Thymus (tissue), 11 donors: ENCODE data around the gene PCDHB4. TPM values are rescaled to one million over a fixed set of nuclear protein-coding genes. Genes with fewer than 3 reads are reported as not detected.
"Not testable (repeated sequence)": the region's sequence is repeated elsewhere in the genome, so short reads cannot be mapped to it uniquely, and the experiment has no call there.

Experiments
- DNase-seq, 9 donors: peaks; one replicate each; pipeline ENCODE4 v3.0.0-alpha.2; 2013; ENCODE audit warnings: low spot score in 9 of 9, low read depth in 6 of 9, missing footprints in 1 of 9
- H3K27ac ChIP-seq, 2 donors: one replicate each; pipeline ENCODE4 v1.5.1; 2013; ENCODE audit warnings: control low read depth in 1 of 2, low read depth in 1 of 2, low read length in 1 of 2, mild to moderate bottlenecking in 1 of 2, moderate library complexity in 1 of 2
- H3K27me3 ChIP-seq, 2 donors: one replicate each; pipeline ENCODE4 v1.5.1; 2013; ENCODE audit warnings: low read length in 1 of 2; ENCODE audit not compliant: control insufficient read depth in 2 of 2, insufficient read depth in 1 of 2
- H3K36me3 ChIP-seq, 2 donors: one replicate each; pipeline ENCODE4 v1.5.1; 2013; ENCODE audit warnings: low read length in 1 of 2, mild to moderate bottlenecking in 1 of 2, moderate library complexity in 1 of 2; ENCODE audit not compliant: control insufficient read depth in 2 of 2, insufficient read depth in 2 of 2
- H3K4me1 ChIP-seq, 2 donors: one replicate each; pipeline ENCODE4 v1.5.1; 2013; ENCODE audit warnings: low read length in 2 of 2; ENCODE audit not compliant: control insufficient read depth in 2 of 2, insufficient read depth in 2 of 2
- H3K4me3 ChIP-seq, 2 donors: one replicate each; pipeline ENCODE4 v1.5.1; 2013; ENCODE audit warnings: low read length in 2 of 2, control low read depth in 1 of 2, mild to moderate bottlenecking in 1 of 2
- H3K9me3 ChIP-seq, 2 donors: one replicate each; pipeline ENCODE4 v1.5.1; 2013; ENCODE audit warnings: low read length in 1 of 2, mild to moderate bottlenecking in 1 of 2; ENCODE audit not compliant: control insufficient read depth in 2 of 2, insufficient read depth in 1 of 2
- WGBS: extraction: QIAGEN DNeasy Blood & Tissue Kit; methylation state at CpG from one replicate; pipeline ENCODE4 v1.1.7; 2013; 5-methylcytosine and 5-hydroxymethylcytosine counted together
- polyA plus RNA-seq: library from polyadenylated mRNA; stranded (reverse); fragments of 200-250 nt; gene quantifications from one replicate; pipeline ENCODE4 v1.2.3, GENCODE V29; 2013
- total RNA-seq: library from RNA; stranded (reverse); fragments of 120-200 nt; gene quantifications from one replicate; pipeline ENCODE4 v1.2.4, GENCODE V29; 2013
- donor health status: healthy.

Gene PCDHB4
- total and polyA plus RNA-seq, 2 donors, result 0.09 to 0.34 TPM

DNA sequence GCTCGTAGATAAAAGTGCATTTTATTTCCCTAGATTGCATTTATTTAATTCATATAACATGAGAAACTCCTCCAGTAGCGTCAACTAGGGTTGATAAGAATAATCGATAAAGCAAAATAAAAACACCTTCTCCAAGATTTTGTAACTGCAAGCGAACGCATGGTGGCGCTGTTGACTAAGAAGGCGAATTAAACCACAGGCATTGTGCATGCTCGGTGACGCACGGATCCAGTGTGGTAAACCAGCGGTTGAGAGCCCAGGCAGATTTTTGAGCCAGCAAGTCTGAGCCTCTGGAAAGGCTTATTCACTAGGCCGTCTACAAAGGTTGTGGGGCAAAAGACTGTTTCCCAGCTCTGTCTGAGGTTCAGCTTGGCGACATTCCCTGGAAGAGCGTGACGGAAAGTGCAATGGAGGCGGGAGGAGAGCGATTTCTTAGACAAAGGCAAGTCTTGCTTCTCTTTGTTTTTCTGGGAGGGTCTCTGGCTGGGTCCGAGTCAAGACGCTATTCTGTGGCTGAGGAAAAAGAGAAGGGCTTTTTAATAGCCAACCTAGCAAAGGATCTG, 21.3 kb upstream of the PCDHB4 start, which contains the start of gene PCDHB3:
TSS of gene PCDHB3 (plus strand) at position 231 of the 563 bp plus-strand sequence. CDS start at position 408, 177 bp downstream.
- Histone ChIP-seq H3K9me3 (peaks cover 0 to 3% of the 10 kb centered on the region in 2 donors), H3K36me3 (no peaks in the 10 kb centered on the region), H3K4me3 (no peak within 1 kb of the TSS), H3K27me3 (peaks cover 0 to 14% of the 10 kb centered on the region in 2 donors), H3K27ac (no peak within 1 kb of the TSS), H3K4me1 (no peaks in the 10 kb centered on the region)
- peak in 1 of 9 donors; percentile 8 for DNase-seq
- WGBS, result 26% methylated on average over 19 of the region's 19 CpGs

DNA sequence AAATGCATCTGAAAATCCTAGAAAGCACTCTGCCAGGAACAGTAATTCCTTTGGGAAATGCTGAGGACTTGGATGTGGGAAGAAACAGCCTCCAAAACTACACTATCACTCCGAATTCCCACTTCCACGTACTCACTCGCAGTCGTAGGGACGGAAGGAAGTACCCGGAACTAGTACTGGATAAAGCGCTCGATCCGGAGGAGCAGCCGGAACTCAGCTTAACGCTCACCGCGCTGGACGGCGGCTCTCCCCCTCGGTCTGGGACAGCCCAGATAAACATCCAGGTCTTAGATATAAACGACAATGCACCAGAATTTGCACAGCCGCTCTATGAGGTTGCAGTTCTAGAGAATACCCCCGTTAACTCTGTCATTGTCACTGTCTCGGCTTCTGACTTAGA, 20.6 kb upstream of the PCDHB4 start:
- WGBS, result 52% methylated on average over 20 of the region's 20 CpGs
- DNase-seq, result no peak
- no peak overlapping the region for H3K4me3 ChIP-seq
- H3K36me3 ChIP-seq, result no peaks in the 10 kb centered on the region
- H3K27ac ChIP-seq, result no peak overlapping the region
- no peaks in the 10 kb centered on the region for H3K4me1 ChIP-seq
- peaks cover 0 to 10% of the 10 kb centered on the region in 2 donors for H3K27me3 ChIP-seq
- peaks cover 0 to 3% of the 10 kb centered on the region in 2 donors for H3K9me3 ChIP-seq

DNA sequence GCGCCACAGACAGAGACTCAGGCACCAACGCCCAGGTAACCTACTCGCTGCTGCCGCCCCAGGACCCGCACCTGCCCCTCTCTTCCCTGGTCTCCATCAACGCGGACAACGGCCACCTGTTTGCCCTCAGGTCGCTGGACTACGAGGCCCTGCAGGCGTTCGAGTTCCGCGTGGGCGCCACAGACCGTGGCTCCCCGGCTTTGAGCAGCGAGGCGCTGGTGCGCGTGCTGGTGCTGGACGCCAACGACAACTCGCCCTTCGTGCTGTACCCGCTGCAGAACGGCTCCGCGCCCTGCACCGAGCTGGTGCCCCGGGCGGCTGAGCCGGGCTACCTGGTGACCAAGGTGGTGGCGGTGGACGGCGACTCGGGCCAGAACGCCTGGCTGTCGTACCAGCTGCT, 19.5 kb upstream of the PCDHB4 start:
- H3K27me3 ChIP-seq, result peaks cover 0 to 10% of the 10 kb centered on the region in 2 donors
- H3K4me3 ChIP-seq, DNase-seq, H3K27ac ChIP-seq, H3K4me1 ChIP-seq, H3K36me3 ChIP-seq, H3K9me3 ChIP-seq: not testable (repeated sequence)
- WGBS, result 54% methylated on average over 39 of the region's 39 CpGs

DNA sequence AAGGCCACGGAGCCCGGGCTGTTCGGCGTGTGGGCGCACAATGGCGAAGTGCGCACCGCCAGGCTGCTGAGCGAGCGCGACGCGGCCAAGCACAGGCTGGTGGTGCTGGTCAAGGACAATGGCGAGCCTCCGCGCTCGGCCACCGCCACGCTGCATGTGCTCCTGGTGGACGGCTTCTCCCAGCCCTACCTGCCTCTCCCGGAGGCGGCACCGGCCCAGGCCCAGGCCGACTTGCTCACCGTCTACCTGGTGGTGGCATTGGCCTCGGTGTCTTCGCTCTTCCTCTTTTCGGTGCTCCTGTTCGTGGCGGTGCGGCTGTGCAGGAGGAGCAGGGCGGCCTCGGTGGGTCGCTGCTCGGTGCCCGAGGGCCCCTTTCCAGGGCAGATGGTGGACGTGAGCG, 19.1 kb upstream of the PCDHB4 start:
- peaks cover 0 to 10% of the 10 kb centered on the region in 2 donors for H3K27me3 ChIP-seq
- DNase-seq, H3K36me3 ChIP-seq: not testable (repeated sequence)

DNA sequence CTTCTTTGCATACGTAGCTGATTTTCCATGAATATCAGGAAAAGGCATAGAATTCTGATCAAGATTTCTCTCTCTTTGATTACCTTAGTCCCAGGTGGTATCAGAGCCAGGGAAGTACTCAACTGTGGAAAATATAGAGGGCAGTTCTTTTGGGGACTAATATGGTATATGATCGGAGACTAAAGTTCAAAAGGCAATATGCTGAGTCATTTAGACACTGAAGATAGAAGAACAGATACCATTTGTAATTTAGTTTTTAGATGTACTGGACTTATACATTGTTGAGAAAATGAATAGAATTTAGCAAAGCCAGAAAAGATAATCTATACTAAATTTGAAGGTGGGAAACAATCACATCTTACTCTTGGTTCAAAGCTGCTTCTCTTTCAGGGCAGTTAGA, 16.3 kb upstream of the PCDHB4 start:
- Histone ChIP-seq H3K4me1 (no peaks in the 10 kb centered on the region), H3K36me3 (no peaks in the 10 kb centered on the region), H3K4me3 (no peak overlapping the region), H3K27me3 (peaks cover 0 to 9% of the 10 kb centered on the region in 2 donors), H3K9me3 (peaks cover 0 to 1% of the 10 kb centered on the region in 2 donors), H3K27ac (no peak overlapping the region)
- WGBS, result 90% methylated on average over 2 of the region's 2 CpGs
- no peak for DNase-seq

More for the DNA sequence above, 19.1 kb upstream of the PCDHB4 start:
- not testable (repeated sequence) for H3K9me3 ChIP-seq, H3K27ac ChIP-seq, H3K4me1 ChIP-seq, H3K4me3 ChIP-seq
- 57% methylated on average over 31 of the region's 38 CpGs for WGBS

DNA sequence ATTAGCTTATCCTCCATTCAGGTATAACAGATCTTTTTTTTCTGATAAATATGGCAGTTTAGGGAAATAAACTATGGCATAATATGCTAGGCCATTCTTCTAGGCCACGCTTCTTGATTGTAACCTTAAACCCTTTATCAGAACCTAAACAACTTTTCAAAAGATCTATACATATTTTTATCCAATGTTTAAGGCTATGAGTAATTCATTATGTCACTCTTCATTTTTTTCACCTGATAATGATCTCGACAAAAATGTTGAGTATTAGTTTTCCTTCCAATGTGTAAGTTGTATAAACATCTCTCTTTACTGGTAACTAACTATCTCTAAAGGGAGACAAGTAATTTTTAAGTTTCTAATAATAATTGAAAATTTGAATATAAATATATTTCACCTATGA, 2.4 kb upstream of the PCDHB4 start:
- H3K4me1 ChIP-seq, result no peaks in the 10 kb centered on the region
- WGBS, result 47% methylated on average over 2 of the region's 2 CpGs

DNA sequence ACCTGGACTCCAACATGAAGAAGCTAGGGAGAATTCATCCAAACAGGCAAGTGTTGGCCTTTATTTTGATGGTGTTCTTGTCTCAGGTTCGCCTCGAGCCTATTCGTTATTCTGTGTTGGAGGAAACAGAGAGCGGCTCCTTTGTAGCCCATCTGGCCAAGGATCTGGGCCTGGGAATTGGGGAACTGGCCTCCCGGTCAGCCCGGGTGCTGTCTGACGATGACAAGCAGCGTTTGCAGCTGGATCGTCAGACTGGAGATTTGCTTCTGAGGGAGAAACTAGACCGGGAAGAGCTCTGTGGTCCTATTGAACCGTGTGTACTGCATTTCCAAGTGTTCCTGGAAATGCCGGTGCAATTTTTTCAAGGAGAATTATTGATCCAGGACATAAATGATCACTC, 367 bp downstream of the PCDHB4 start:
- Histone ChIP-seq H3K4me3 (no peak overlapping the region), H3K27me3 (peaks cover 0 to 10% of the 10 kb centered on the region in 2 donors), H3K36me3 (no peaks in the 10 kb centered on the region), H3K27ac (no peak overlapping the region), H3K9me3 (peaks cover 0 to 3% of the 10 kb centered on the region in 2 donors), H3K4me1 (no peaks in the 10 kb centered on the region)
- 49% methylated on average over 12 of the region's 12 CpGs for WGBS
- no peak for DNase-seq

More for the DNA sequence above, 2.4 kb upstream of the PCDHB4 start:
- H3K9me3 ChIP-seq, result peaks cover 0 to 3% of the 10 kb centered on the region in 2 donors
- peaks cover 0 to 10% of the 10 kb centered on the region in 2 donors for H3K27me3 ChIP-seq
- no peak overlapping the region for H3K4me3 ChIP-seq
- DNase-seq, result no peak
- H3K27ac ChIP-seq, result no peak overlapping the region
- no peaks in the 10 kb centered on the region for H3K36me3 ChIP-seq

DNA sequence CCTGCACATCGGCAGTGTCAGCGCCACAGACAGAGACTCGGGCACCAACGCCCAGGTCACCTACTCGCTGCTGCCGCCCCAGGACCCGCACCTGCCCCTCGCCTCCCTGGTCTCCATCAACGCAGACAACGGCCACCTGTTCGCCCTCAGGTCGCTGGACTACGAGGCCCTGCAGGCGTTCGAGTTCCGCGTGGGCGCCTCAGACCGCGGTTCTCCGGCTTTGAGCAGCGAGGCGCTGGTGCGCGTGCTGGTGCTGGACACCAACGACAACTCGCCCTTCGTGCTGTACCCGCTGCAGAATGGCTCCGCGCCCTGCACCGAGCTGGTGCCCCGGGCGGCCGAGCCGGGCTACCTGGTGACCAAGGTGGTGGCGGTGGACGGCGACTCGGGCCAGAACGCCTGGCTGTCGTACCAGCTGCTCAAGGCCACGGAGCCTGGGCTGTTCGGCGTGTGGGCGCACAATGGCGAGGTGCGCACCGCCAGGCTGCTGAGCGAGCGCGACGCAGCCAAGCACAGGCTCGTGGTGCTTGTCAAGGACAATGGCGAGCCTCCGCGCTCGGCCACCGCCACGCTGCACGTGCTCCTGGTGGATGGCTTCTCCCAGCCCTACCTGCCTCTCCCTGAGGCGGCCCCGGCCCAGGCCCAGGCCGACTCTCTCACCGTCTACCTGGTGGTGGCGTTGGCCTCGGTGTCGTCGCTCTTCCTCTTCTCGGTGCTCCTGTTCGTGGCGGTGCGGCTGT, 1.9 kb downstream of the PCDHB4 start:
- H3K36me3 ChIP-seq, H3K9me3 ChIP-seq, DNase-seq, H3K4me3 ChIP-seq, H3K27ac ChIP-seq, H3K4me1 ChIP-seq: not testable (repeated sequence)
- peaks cover 0 to 10% of the 10 kb centered on the region in 2 donors for H3K27me3 ChIP-seq
- 43% methylated on average over 67 of the region's 73 CpGs for WGBS

DNA sequence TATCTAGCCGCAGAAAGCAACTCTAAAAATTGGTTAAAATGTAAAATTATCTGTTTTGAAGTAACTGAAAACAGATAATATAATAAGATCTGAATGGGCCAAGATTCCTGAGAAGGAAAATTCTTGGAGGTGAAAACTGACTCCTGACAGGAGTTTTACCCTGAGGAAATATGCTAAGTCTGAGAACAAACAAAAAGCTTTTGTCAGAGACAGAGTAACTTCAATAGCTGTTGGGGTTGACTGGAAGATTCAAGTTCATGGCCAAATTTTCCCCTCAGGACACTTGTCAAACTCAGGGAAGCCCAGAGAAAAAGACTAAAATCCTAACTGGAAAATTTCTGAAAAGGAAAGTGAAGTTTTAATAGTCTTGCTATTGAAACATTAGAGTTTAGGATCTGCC, 5.7 kb downstream of the PCDHB4 start:
- no peak for DNase-seq
- Histone ChIP-seq H3K36me3 (no peaks in the 10 kb centered on the region), H3K27ac (no peak overlapping the region), H3K9me3 (no peaks in the 10 kb centered on the region), H3K4me1 (no peaks in the 10 kb centered on the region), H3K27me3 (peaks cover 0 to 5% of the 10 kb centered on the region in 2 donors), H3K4me3 (no peak overlapping the region)
- WGBS, result 93% methylated on average over 1 of the region's 1 CpG
